Activated naive CD4-positive, alpha-beta T cell treated with anti-CD3 and anti-CD28 coated beads, Interleukin-2, amount 10 ng/mL, durations not matched to agents 5 hours and 36 hours (primary cell): ENCODE measurements around the gene STK32A. TPM values are rescaled to one million over a fixed set of nuclear protein-coding genes. Genes with fewer than 3 reads are reported as not detected.

ENCODE experiments used
- total RNA-seq, 2 experiments: library from RNA; stranded (reverse); gene quantifications; one replicate each; pipeline ENCODE4 v1.2.3, GENCODE V29; 2021

Gene STK32A
- not detected for total RNA-seq

DNA sequence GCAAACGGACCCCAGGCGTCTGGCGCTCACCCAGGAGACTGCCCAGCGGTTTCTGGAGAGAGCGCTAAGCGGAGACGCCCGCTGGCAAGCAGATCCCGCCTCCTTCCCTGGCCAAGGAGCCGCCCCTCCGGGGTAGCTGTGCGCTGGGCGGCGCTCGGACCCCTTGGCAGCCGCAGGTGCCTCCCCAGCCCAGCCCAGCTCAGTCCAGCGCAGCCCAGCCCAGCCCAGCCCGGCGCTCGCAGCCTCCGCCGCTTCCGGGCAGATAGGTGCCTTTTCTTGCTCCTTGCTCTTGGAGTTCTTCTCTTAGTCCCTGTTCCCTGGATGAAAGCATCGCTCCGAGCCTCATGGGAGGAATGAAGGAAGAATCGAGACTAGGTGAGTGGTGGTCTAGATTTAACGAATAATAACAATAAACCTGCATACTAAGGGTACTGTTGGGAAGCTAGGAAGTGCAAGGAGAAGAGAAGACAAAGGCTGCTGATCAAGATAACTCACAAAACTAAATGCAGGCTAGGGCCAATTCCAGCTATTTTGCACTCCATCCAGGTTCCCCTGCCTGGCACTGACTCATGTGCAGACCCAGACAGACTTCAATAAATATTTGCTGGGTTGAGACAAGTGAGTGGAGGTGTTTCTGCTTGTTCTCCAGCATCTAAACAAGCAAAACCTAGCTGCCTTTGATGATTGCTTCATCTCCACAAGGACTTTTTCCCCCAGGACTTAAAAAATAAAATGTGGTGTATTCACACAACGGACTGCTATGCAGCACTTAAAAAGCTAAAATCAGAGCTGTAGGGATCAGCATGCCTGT is at the start of gene STK32A:
STK32A (plus strand) TSS at position 202 of the 811 bp plus-strand sequence. CDS start 4,609 bp downstream, outside the sequence.

